Heart left ventricle (tissue), 13 donors: ENCODE data around the gene YEATS2.

Experiments used
- CTCF ChIP-seq, 12 donors: fragments of 200-600 bp; sonication (generic) in 4 of 12; IDR thresholded peaks; one replicate each; pipeline versions ENCODE4 v1.5.0 to v1.8.0; 2018 to 2022; ENCODE audit warnings: antibody characterized with exemption in 12 of 12, mild to moderate bottlenecking in 5 of 12
- POLR2A ChIP-seq, 2 donors: fragments of 450-650 bp; IDR thresholded peaks; one replicate each; pipeline ENCODE4 v1.6.1; 2017; ENCODE audit warnings: antibody characterized with exemption in 2 of 2, mild to moderate bottlenecking in 2 of 2, moderate library complexity in 2 of 2
- donor health status: ischemic (EF 13 %, LVEDD 7.1; RV severe dilation, severe dysfunction).
- donor health status: DM: no; HTN: yes; CAD: no.
- donor health status: DM: no; HTN: no; CAD: no.
- donor health status: ischemic (EF 25% LVEDD 6.9; RV normal size, moderate dysfunction).
- donor health status: ischemic (EF 25% LVEDD 5.7; RV mildly dilated, moderate dysfunction).
- donor health status: ischemic (EF 35%, LVEDD 5.7; RV mildly dilated, moderate dysfunction).
- donor health status: nonischemic (EF 11% LVEDD 7.7; RV severe dilation, severe dysfunction).
- donor health status: DM: yes; HTN: yes; CAD: no.
- donor health status: PGD.
- donor health status: ischemic (EF 29% LVEDD 5.4; RV normal size, mild dysfunction).
- donor health status: nonischemic (EF 23%, LVEDD 6.1; RV moderate dilation, normal function).

GRCh38 chr3:183802989-183803388, 105.4 kb downstream of the YEATS2 start:
- TF ChIP-seq CTCF (IDR thresholded peaks at IDR 0.05): no peak
- no peak for TF ChIP-seq POLR2A (IDR thresholded peaks at IDR 0.05)
